ENCODE results near the gene OR2B2.

The OR2B2 gene

GRCh38 chr6:27866357-27867050 lies 45.7 kb downstream of the OR2B2 start:
- DNase-seq, result peak; percentile 88

- peak; percentile 86 for DNase-seq
Measured at GRCh38 chr6:27865850-27866356, 46.3 kb downstream of the OR2B2 start.

GRCh38 chr6:27864906-27865849 lies 47.0 kb downstream of the OR2B2 start:
- DNase-seq, result peak; percentile 89

DNA sequence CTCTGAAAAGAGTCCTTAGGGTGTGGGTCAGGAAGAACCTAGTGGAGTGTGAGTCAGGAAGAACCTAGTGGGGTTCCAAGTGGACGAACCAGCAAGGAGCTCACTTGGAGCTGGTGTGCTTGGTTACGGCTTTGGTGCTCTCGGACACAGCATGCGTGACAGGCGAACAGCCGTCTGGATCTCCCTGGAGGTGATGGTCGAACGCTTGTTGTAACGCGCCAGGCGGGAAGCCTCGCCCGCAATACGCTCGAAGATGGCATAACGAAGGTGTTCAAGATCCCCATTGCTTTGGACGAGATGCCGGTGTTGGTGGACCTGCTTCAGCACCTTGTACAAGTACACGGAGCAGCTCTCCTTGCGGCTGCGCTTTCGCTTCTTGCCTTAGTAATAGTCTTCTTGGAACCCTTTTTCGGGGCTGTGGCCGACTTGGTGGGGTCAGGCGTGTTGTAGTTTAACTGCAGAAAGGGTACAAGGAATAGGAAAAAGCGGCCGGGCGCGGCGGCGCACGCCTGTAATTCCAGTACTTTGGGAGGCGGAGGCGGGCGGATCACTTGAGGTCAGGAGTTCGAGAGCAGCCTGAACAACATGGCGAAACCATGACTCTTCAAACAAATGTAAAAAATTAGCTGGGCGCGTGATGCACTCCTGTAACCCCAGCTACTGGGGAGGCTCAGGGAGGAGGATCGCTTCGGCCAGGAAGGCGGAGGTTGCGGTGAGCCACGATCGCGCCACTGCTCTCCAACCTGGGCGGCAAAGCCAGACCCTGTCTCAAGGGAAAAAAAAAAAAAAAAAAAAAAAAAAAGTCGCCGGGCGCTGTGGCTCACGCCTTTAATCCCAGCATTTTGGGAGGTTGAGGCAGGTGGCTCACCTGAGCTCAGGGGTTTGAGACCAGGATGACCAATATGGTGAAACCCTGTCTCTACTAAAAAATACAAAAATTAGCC lies 48.0 kb downstream of the OR2B2 start:
- DNase-seq, result peak; percentile 70

GRCh38 chr6:27862396-27863066 lies 49.7 kb downstream of the OR2B2 start:
- DNase-seq, result no peak

- DNase-seq, result no peak
Measured at GRCh38 chr6:27861861-27862260, 50.3 kb downstream of the OR2B2 start.

DNA sequence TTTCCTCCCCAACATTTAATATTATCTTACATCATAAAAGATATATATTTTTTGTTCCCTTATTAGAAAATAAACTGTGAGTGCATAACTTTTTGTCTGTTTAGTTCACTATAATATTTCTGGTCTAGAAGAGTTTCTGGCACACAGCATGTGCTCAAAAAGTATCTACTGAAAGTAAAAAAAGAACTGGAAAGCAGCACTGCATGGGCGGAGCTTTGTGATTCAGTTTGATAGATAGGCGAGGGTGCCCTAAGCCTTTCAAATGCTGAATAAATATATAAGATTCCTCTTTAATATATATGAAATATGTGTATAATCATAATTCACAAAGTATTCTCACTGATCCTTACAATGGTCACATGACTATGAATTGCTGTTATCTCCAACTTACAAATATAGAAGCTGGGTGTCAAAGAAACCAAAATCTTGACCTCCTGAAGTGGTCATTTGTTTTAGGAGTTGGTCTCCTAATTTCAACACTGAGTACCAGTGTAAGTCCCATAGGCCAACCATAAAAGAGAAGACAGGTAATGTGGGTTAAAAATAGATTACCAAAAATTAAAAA lies 50.8 kb downstream of the OR2B2 start:
- DNase-seq, result no peak

Measured in activated CD8-positive, alpha-beta memory T cell treated with anti-CD3 and anti-CD28 coated beads, Interleukin-2, amount 50 U/mL, for 48 hours (primary cell).